A549 (cell line): Measurements from ENCODE around the gene IL17RA. TPM values are rescaled to one million over a fixed set of nuclear protein-coding genes. Genes with fewer than 3 reads are reported as not detected.

Source experiments
- ATAC-seq, 2 experiments: fragments of 200-7000 bp in 1 of 2; fragments of >200 bp in 1 of 2; cut with Nextera tagmentation in 1 of 2; cut with Tn5 transposase in 1 of 2; 3 replicates each; pipeline versions ENCODE4 v1.8.0 to v1.9.1; 2018 to 2020; ENCODE audit warnings: mild to moderate bottlenecking in 1 of 2, moderate library complexity in 1 of 2
- CTCF ChIA-PET: fragments of 300-600 bp; sonication (Branson Sonifier 250); formaldehyde crosslinking; extraction: SDS; loops from one replicate; lab custom pipeline; 2021; ENCODE audit warnings: antibody characterized with exemption, inconsistent platforms; lab: Yijun Ruan, JAX
- POLR2A ChIA-PET: fragments of 350-600 bp; formaldehyde crosslinking; extraction: SDS; loops from one replicate; lab custom pipeline; 2021; ENCODE audit warnings: antibody characterized with exemption, inconsistent platforms; lab: Yijun Ruan, JAX
- DNase-seq, 2 experiments: peaks; one replicate each; pipeline versions ENCODE4 v3.0.0 to v3.0.0-alpha.2; 2011 to 2016; ENCODE audit warnings: low read depth in 1 of 2, low spot score in 1 of 2
- FAIRE-seq: peaks from 2 replicates; lab custom pipeline; 2011; peaks lifted over from hg19 to GRCh38; lab: Jason Lieb, UNC
- H3K27ac ChIP-seq, 2 experiments: fragments of >200 bp; sonication (Bioruptor Twin); formaldehyde crosslinking; 3 replicates each; pipeline ENCODE4 v1.5.1; 2016 to 2017
- H3K4me1 ChIP-seq: fragments of >200 bp; sonication (Bioruptor Twin); formaldehyde crosslinking; 3 replicates; pipeline ENCODE4 v1.6.1; 2016
- H3K4me2 ChIP-seq: fragments of >200 bp; sonication (Bioruptor Twin); formaldehyde crosslinking; 3 replicates; pipeline ENCODE4 v1.6.1; 2016
- H3K4me3 ChIP-seq: fragments of >200 bp; sonication (Bioruptor Twin); formaldehyde crosslinking; 3 replicates; pipeline ENCODE4 v1.5.1; 2016
- H3K9me3 ChIP-seq: fragments of >200 bp; sonication (Bioruptor Twin); formaldehyde crosslinking; 3 replicates; pipeline ENCODE4 v1.6.1; 2016
- BHLHE40 ChIP-seq: IDR thresholded peaks from 2 replicates; pipeline ENCODE4 v1.6.1; 2012; ENCODE audit warnings: low read depth, low read length, inconsistent platforms
- CHD4 ChIP-seq: fragments of 200-600 bp; sonication (generic); IDR thresholded peaks from 2 replicates; pipeline ENCODE4 v1.6.1; 2016; ENCODE audit warnings: antibody characterized with exemption, mild to moderate bottlenecking, borderline replicate concordance
- EHMT2 ChIP-seq: fragments of 200-600 bp; sonication (generic); IDR thresholded peaks from 2 replicates; pipeline ENCODE4 v1.6.1; 2016; ENCODE audit warnings: antibody characterized with exemption, low read depth, mild to moderate bottlenecking, moderate library complexity
- EP300 ChIP-seq, 2 experiments: fragments of >200 bp; sonication (Bioruptor Twin); formaldehyde crosslinking; IDR thresholded peaks; 2 replicates in 1 of 2; 3 replicates in 1 of 2; pipeline ENCODE4 v1.6.1; 2016 to 2017
- ESRRA ChIP-seq: fragments of 150-350 bp; IDR thresholded peaks from 2 replicates; pipeline ENCODE4 v1.6.1; 2014; ENCODE audit warnings: mild to moderate bottlenecking, low read length, borderline replicate concordance
- FOSL2 ChIP-seq, 2 experiments: fragments of 450-650 bp in 1 of 2; fragments of >200 bp in 1 of 2; sonication (Bioruptor Twin) in 1 of 2; formaldehyde crosslinking; IDR thresholded peaks; 2 replicates each; pipeline versions ENCODE4 v1.5.0 to v1.6.1; 2016 to 2020; ENCODE audit warnings: mild to moderate bottlenecking in 1 of 2, moderate library complexity in 1 of 2
- HEYL ChIP-seq: fragments of 250-450 bp; sonication (Bioruptor Pico); IDR thresholded peaks from 2 replicates; pipeline ENCODE4 v1.8.0; 2021; ENCODE audit warnings: mild to moderate bottlenecking, moderate library complexity
- HOXA7 ChIP-seq: fragments of 250-450 bp; sonication (Bioruptor Pico); IDR thresholded peaks from 2 replicates; pipeline ENCODE4 v1.5.0; 2020; ENCODE audit warnings: mild to moderate bottlenecking, moderate library complexity
- HOXB5 ChIP-seq: fragments of 250-450 bp; sonication (Bioruptor Pico); IDR thresholded peaks from 2 replicates; pipeline ENCODE4 v1.5.0; 2020; ENCODE audit warnings: mild to moderate bottlenecking, moderate library complexity
- JUN ChIP-seq, 2 experiments: fragments of >200 bp; sonication (Bioruptor Twin); formaldehyde crosslinking; IDR thresholded peaks; 2 replicates in 1 of 2; 3 replicates in 1 of 2; pipeline ENCODE4 v1.6.1; 2016 to 2017
- JUNB ChIP-seq: fragments of >200 bp; sonication (Bioruptor Twin); formaldehyde crosslinking; IDR thresholded peaks from 2 replicates; pipeline ENCODE4 v1.6.1; 2016
- KDM1A ChIP-seq: fragments of 200-600 bp; sonication (generic); IDR thresholded peaks from 2 replicates; pipeline ENCODE4 v1.6.1; 2016; ENCODE audit warnings: low read depth, mild to moderate bottlenecking
- MAFK ChIP-seq: fragments of 450-650 bp; IDR thresholded peaks from 2 replicates; pipeline ENCODE4 v1.6.1; 2014; ENCODE audit not compliant: partially characterized antibody
- MAX ChIP-seq: IDR thresholded peaks from 2 replicates; pipeline ENCODE4 v1.6.1; 2012
- MAZ ChIP-seq: fragments of 150-350 bp; IDR thresholded peaks from 2 replicates; pipeline ENCODE4 v1.6.1; 2014; ENCODE audit warnings: antibody characterized with exemption, low read depth, low read length, borderline replicate concordance
- NPAS2 ChIP-seq: fragments of 250-450 bp; sonication (Bioruptor Pico); IDR thresholded peaks from 2 replicates; pipeline ENCODE4 v1.8.0; 2022; ENCODE audit warnings: mild to moderate bottlenecking, moderate library complexity, borderline replicate concordance
- PHF8 ChIP-seq: fragments of 200-600 bp; sonication (generic); IDR thresholded peaks from 2 replicates; pipeline ENCODE4 v1.6.1; 2016; ENCODE audit warnings: low read depth, mild to moderate bottlenecking, antibody characterized with exemption, moderate library complexity, borderline replicate concordance
- POLR2A ChIP-seq: IDR thresholded peaks from 2 replicates; pipeline ENCODE4 v1.6.1; 2012; ENCODE audit warnings: mild to moderate bottlenecking, low read length
- POLR2AphosphoS2 ChIP-seq: conservative IDR thresholded peaks from 2 replicates; pipeline ENCODE4 v1.6.1; 2012; ENCODE audit warnings: low read length, improper control_type of control experiment, inconsistent platforms
- RAD21 ChIP-seq, 2 experiments: fragments of >200 bp in 1 of 2; sonication (Bioruptor Twin) in 1 of 2; formaldehyde crosslinking in 1 of 2; IDR thresholded peaks in 1 of 2; conservative IDR thresholded peaks in 1 of 2; 2 replicates in 1 of 2; 3 replicates in 1 of 2; pipeline ENCODE4 v1.6.1; 2012 to 2018; ENCODE audit warnings: inconsistent platforms in 1 of 2
- RARB ChIP-seq: fragments of 250-450 bp; sonication (Bioruptor Pico); IDR thresholded peaks from 2 replicates; pipeline ENCODE4 v1.8.0; 2021; ENCODE audit warnings: mild to moderate bottlenecking, moderate library complexity
- SMC3 ChIP-seq: fragments of >200 bp; sonication (Bioruptor Twin); formaldehyde crosslinking; IDR thresholded peaks from 3 replicates; pipeline ENCODE4 v1.6.1; 2018; ENCODE audit warnings: inconsistent platforms
- SREBF2 ChIP-seq: fragments of 450-650 bp; IDR thresholded peaks from 2 replicates; pipeline ENCODE4 v1.6.1; 2014; ENCODE audit warnings: mild to moderate bottlenecking, moderate library complexity
- TP53 ChIP-seq: fragments of 250-450 bp; sonication (Bioruptor Pico); IDR thresholded peaks from 2 replicates; pipeline ENCODE4 v1.5.0; 2021; ENCODE audit warnings: mild to moderate bottlenecking, moderate library complexity
- ZFP36 ChIP-seq: fragments of 450-650 bp; IDR thresholded peaks from 2 replicates; pipeline ENCODE4 v1.6.1; 2014; ENCODE audit warnings: borderline replicate concordance; ENCODE audit not compliant: partially characterized antibody
- ZSCAN20 ChIP-seq: fragments of 250-450 bp; sonication (Bioruptor Pico); IDR thresholded peaks from 2 replicates; pipeline ENCODE4 v1.8.0; 2022; ENCODE audit warnings: mild to moderate bottlenecking, moderate library complexity
- WGBS: methylation state at CpG from one replicate; pipeline ENCODE4 v1.1.6; 2017; ENCODE audit errors: missing lambda C conversion rate; 5-methylcytosine and 5-hydroxymethylcytosine counted together
- polyA plus RNA-seq, 4 experiments: library from polyadenylated mRNA; depleted of rRNA in 3 of 4; stranded (reverse); fragments of >200 nt; fragmentation: RNase III in 1 of 4; extraction: RNeasy Plus Mini Kit Qiagen cat#74134 plus additional on column Dnase treatment in 1 of 4; gene quantifications; 2 replicates in 3 of 4; 3 replicates in 1 of 4; pipeline ENCODE4 v1.2.3, GENCODE V29; 2011 to 2017
- TF ChIP-seq, protein P1 (sequence below): fragments of >200 bp; sonication (Bioruptor Twin); formaldehyde crosslinking; IDR thresholded peaks from 2 replicates; pipeline ENCODE4 v1.6.1; 2016
- TF ChIP-seq, protein P2 (sequence below): fragments of 200-600 bp; sonication (generic); IDR thresholded peaks from 2 replicates; pipeline ENCODE4 v1.6.1; 2016; ENCODE audit warnings: antibody characterized with exemption, mild to moderate bottlenecking, moderate library complexity
- TF ChIP-seq, protein P3 (sequence below): fragments of >200 bp; sonication (Bioruptor Twin); formaldehyde crosslinking; IDR thresholded peaks from 3 replicates; pipeline ENCODE4 v1.5.1; 2016
- TF ChIP-seq, protein P4 (sequence below): IDR thresholded peaks from 2 replicates; pipeline ENCODE4 v1.6.1; 2012

The IL17RA gene
- polyA plus RNA-seq, 2 of the 4 experiments (the other 2 are of a cell fraction), result 4.3 to 6.4 TPM

DNA sequence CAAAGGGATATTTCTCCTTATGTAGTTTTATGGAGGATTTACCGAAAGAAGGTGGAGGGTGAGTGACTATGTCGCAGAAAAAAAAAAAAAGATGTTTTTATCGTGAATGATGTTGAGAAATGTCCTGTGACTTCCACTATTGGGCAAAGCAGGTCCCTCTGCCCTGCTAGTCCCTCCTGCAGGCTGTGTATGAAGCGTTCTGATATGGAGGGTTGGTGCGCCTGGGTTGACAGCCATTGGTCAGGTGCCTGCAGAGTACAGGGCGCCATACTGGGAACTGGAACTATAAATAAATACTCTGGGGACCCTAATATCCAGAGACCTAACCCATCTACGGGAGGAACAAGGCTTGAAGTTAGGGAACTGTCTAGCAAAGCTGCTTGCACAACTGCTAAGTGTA, 1.5 kb downstream of the IL17RA start:
- WGBS, result 90% methylated on average over 7 of the region's 7 CpGs
- Histone ChIP-seq H3K4me1 (peaks cover 3% of the 10 kb centered on the region; the same call in 1 of the 3 replicates), H3K4me2 (peak overlapping the region; percentile 93; the same call in 2 of the 3 replicates), H3K4me3 (no peak overlapping the region; the same call in 2 of the 3 replicates), H3K27ac (no peak overlapping the region), H3K9me3 (no peaks in the 10 kb centered on the region)
- FAIRE-seq (no peak), DNase-seq (no peak), ATAC-seq (no peak)
- ChIA-PET CTCF (interaction anchor here (0.5 to 3.7 kb wide), 3 partner anchors 78 to 415 kb away, joined by 3 to 11 read pairs (median 4); no protein-coding TSS in a partner anchor), POLR2A (no interaction called here)
- TF ChIP-seq MAX, result no peak
- no peak for TF ChIP-seq ZSCAN20 (CRISPR knock-in tag)
- no peak for TF ChIP-seq HEYL
- no peak for TF ChIP-seq EHMT2
- TF ChIP-seq HOXB5 (CRISPR knock-in tag), result no peak
- no peak for TF ChIP-seq HOXA7 (CRISPR knock-in tag)
- no peak for TF ChIP-seq PHF8
- TF ChIP-seq NPAS2 (CRISPR knock-in tag), result no peak
- TF ChIP-seq BHLHE40, result no peak
- TF ChIP-seq, protein P1, sequence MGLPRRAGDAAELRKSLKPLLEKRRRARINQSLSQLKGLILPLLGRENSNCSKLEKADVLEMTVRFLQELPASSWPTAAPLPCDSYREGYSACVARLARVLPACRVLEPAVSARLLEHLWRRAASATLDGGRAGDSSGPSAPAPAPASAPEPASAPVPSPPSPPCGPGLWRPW, result no peak
- no peak for TF ChIP-seq RARB (CRISPR knock-in tag)
- no peak for TF ChIP-seq EP300 (IDR thresholded peaks at IDR 0.05)
- no peak for TF ChIP-seq POLR2AphosphoS2
- TF ChIP-seq, protein P2, sequence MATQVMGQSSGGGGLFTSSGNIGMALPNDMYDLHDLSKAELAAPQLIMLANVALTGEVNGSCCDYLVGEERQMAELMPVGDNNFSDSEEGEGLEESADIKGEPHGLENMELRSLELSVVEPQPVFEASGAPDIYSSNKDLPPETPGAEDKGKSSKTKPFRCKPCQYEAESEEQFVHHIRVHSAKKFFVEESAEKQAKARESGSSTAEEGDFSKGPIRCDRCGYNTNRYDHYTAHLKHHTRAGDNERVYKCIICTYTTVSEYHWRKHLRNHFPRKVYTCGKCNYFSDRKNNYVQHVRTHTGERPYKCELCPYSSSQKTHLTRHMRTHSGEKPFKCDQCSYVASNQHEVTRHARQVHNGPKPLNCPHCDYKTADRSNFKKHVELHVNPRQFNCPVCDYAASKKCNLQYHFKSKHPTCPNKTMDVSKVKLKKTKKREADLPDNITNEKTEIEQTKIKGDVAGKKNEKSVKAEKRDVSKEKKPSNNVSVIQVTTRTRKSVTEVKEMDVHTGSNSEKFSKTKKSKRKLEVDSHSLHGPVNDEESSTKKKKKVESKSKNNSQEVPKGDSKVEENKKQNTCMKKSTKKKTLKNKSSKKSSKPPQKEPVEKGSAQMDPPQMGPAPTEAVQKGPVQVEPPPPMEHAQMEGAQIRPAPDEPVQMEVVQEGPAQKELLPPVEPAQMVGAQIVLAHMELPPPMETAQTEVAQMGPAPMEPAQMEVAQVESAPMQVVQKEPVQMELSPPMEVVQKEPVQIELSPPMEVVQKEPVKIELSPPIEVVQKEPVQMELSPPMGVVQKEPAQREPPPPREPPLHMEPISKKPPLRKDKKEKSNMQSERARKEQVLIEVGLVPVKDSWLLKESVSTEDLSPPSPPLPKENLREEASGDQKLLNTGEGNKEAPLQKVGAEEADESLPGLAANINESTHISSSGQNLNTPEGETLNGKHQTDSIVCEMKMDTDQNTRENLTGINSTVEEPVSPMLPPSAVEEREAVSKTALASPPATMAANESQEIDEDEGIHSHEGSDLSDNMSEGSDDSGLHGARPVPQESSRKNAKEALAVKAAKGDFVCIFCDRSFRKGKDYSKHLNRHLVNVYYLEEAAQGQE, result no peak
- TF ChIP-seq ESRRA, result no peak
- TF ChIP-seq SMC3, result no peak
- no peak for TF ChIP-seq SREBF2
- no peak for TF ChIP-seq CHD4
- TF ChIP-seq TP53, result no peak
- no peak for TF ChIP-seq MAZ

GRCh38 chr22:17086788-17087497, 2.1 kb downstream of the IL17RA start:
- H3K27ac ChIP-seq, result no peak overlapping the region
- DNase-seq (no peak), ATAC-seq (no peak), FAIRE-seq (no peak)
- 70% methylated on average over 8 of the region's 10 CpGs for WGBS
- no peaks in the 10 kb centered on the region for H3K9me3 ChIP-seq
- H3K4me3 ChIP-seq, result no peak overlapping the region
- H3K4me1 ChIP-seq, result peaks cover 3% of the 10 kb centered on the region; the same call in 1 of the 3 replicates
- no peak overlapping the region for H3K4me2 ChIP-seq
- POLR2A ChIA-PET, result no interaction called here
- CTCF ChIA-PET, result interaction anchor here (1.6 to 3.7 kb wide), 2 partner anchors 85 to 415 kb away, joined by 4 to 11 read pairs; no protein-coding TSS in a partner anchor
- TF ChIP-seq JUN (IDR thresholded peaks at IDR 0.05), result no peak
- TF ChIP-seq MAFK, result no peak
- no peak for TF ChIP-seq ZSCAN20 (CRISPR knock-in tag)
- TF ChIP-seq, protein P3, sequence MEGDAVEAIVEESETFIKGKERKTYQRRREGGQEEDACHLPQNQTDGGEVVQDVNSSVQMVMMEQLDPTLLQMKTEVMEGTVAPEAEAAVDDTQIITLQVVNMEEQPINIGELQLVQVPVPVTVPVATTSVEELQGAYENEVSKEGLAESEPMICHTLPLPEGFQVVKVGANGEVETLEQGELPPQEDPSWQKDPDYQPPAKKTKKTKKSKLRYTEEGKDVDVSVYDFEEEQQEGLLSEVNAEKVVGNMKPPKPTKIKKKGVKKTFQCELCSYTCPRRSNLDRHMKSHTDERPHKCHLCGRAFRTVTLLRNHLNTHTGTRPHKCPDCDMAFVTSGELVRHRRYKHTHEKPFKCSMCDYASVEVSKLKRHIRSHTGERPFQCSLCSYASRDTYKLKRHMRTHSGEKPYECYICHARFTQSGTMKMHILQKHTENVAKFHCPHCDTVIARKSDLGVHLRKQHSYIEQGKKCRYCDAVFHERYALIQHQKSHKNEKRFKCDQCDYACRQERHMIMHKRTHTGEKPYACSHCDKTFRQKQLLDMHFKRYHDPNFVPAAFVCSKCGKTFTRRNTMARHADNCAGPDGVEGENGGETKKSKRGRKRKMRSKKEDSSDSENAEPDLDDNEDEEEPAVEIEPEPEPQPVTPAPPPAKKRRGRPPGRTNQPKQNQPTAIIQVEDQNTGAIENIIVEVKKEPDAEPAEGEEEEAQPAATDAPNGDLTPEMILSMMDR, result no peak
- no peak for TF ChIP-seq POLR2A
- TF ChIP-seq EHMT2, result no peak
- no peak for TF ChIP-seq EP300 (IDR thresholded peaks at IDR 0.05)
- TF ChIP-seq, protein P4, sequence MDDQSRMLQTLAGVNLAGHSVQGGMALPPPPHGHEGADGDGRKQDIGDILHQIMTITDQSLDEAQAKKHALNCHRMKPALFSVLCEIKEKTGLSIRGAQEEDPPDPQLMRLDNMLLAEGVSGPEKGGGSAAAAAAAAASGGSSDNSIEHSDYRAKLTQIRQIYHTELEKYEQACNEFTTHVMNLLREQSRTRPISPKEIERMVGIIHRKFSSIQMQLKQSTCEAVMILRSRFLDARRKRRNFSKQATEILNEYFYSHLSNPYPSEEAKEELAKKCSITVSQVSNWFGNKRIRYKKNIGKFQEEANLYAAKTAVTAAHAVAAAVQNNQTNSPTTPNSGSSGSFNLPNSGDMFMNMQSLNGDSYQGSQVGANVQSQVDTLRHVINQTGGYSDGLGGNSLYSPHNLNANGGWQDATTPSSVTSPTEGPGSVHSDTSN, result no peak
- no peak for TF ChIP-seq FOSL2 (IDR thresholded peaks at IDR 0.05)
- TF ChIP-seq FOSL2 (CRISPR knock-in tag; IDR thresholded peaks at IDR 0.05), result no peak
- TF ChIP-seq ESRRA, result no peak
- TF ChIP-seq SREBF2, result no peak
- TF ChIP-seq RAD21 (conservative IDR thresholded peaks at IDR 0.05 in 1 of 2, IDR thresholded peaks at IDR 0.05 in 1 of 2), result no peak
- TF ChIP-seq JUNB, result no peak
- no peak for TF ChIP-seq ZFP36
- no peak for TF ChIP-seq HOXA7 (CRISPR knock-in tag)
- TF ChIP-seq KDM1A, result no peak
